ENCODE results near the gene EPHA5.

EPHA5 gene

GRCh38 chr4:65515646-65516045 is 154.6 kb downstream of the EPHA5 start:
- Histone ChIP-seq H3K4me3 (ENCODE audit: low read length) (no peak overlapping the region), H3K4me1 (ENCODE audit: insufficient read depth, low read length) (peaks cover 13% of the 10 kb centered on the region), H2AFZ (ENCODE audit: low read depth, low read length) (no peak overlapping the region), H3K27me3 (ENCODE audit: insufficient read depth, low read length) (no peaks in the 10 kb centered on the region), H3K36me3 (ENCODE audit: insufficient read depth, low read length) (no peaks in the 10 kb centered on the region), H3K9me3 (ENCODE audit: low read length) (no peaks in the 10 kb centered on the region)

GRCh38 chr4:65510976-65511375 is 159.3 kb downstream of the EPHA5 start:
- H3K4me3 ChIP-seq (ENCODE audit: low read length) = no peak overlapping the region
- no peaks in the 10 kb centered on the region for H3K9me3 ChIP-seq (ENCODE audit: low read length)
- no peak overlapping the region for H2AFZ ChIP-seq (ENCODE audit: low read depth, low read length)
- H3K27me3 ChIP-seq (ENCODE audit: insufficient read depth, low read length) = no peaks in the 10 kb centered on the region
- H3K36me3 ChIP-seq (ENCODE audit: insufficient read depth, low read length) = no peaks in the 10 kb centered on the region
- peaks cover 9% of the 10 kb centered on the region for H3K4me1 ChIP-seq (ENCODE audit: insufficient read depth, low read length)

- no peaks in the 10 kb centered on the region for H3K36me3 ChIP-seq (ENCODE audit: insufficient read depth, low read length)
- H3K27me3 ChIP-seq (ENCODE audit: insufficient read depth, low read length) = no peaks in the 10 kb centered on the region
- no peaks in the 10 kb centered on the region for H3K4me1 ChIP-seq (ENCODE audit: insufficient read depth, low read length)
- H3K4me3 ChIP-seq (ENCODE audit: low read length) = no peak overlapping the region
- no peak overlapping the region for H2AFZ ChIP-seq (ENCODE audit: low read depth, low read length)
- H3K9me3 ChIP-seq (ENCODE audit: low read length) = no peaks in the 10 kb centered on the region
These were observed 162.1 kb downstream of the EPHA5 start for GRCh38 chr4:65508168-65508567.

GRCh38 chr4:65502131-65502701 is 168.1 kb downstream of the EPHA5 start:
- Histone ChIP-seq H3K27me3 (ENCODE audit: insufficient read depth, low read length) (no peaks in the 10 kb centered on the region), H3K4me1 (ENCODE audit: insufficient read depth, low read length) (no peaks in the 10 kb centered on the region), H2AFZ (ENCODE audit: low read depth, low read length) (no peak overlapping the region), H3K36me3 (ENCODE audit: insufficient read depth, low read length) (no peaks in the 10 kb centered on the region), H3K4me3 (ENCODE audit: low read length) (no peak overlapping the region), H3K9me3 (ENCODE audit: low read length) (no peaks in the 10 kb centered on the region)

- H3K4me3 ChIP-seq (ENCODE audit: low read length) = no peak overlapping the region
- H2AFZ ChIP-seq (ENCODE audit: low read depth, low read length) = no peak overlapping the region
- no peaks in the 10 kb centered on the region for H3K4me1 ChIP-seq (ENCODE audit: insufficient read depth, low read length)
- no peaks in the 10 kb centered on the region for H3K27me3 ChIP-seq (ENCODE audit: insufficient read depth, low read length)
- H3K9me3 ChIP-seq (ENCODE audit: low read length) = no peaks in the 10 kb centered on the region
- no peaks in the 10 kb centered on the region for H3K36me3 ChIP-seq (ENCODE audit: insufficient read depth, low read length)
These were observed 171.7 kb downstream of the EPHA5 start for GRCh38 chr4:65498606-65499005.

GRCh38 chr4:65495439-65495838 is 174.8 kb downstream of the EPHA5 start:
- no peaks in the 10 kb centered on the region for H3K9me3 ChIP-seq (ENCODE audit: low read length)
- H3K4me3 ChIP-seq (ENCODE audit: low read length) = no peak overlapping the region
- no peaks in the 10 kb centered on the region for H3K36me3 ChIP-seq (ENCODE audit: insufficient read depth, low read length)
- H3K4me1 ChIP-seq (ENCODE audit: insufficient read depth, low read length) = no peaks in the 10 kb centered on the region
- no peaks in the 10 kb centered on the region for H3K27me3 ChIP-seq (ENCODE audit: insufficient read depth, low read length)
- H2AFZ ChIP-seq (ENCODE audit: low read depth, low read length) = no peak overlapping the region

GRCh38 chr4:65482410-65482809 is 187.9 kb downstream of the EPHA5 start:
- H2AFZ ChIP-seq (ENCODE audit: low read depth, low read length) = no peak overlapping the region
- H3K9me3 ChIP-seq (ENCODE audit: low read length) = no peaks in the 10 kb centered on the region
- H3K4me1 ChIP-seq (ENCODE audit: insufficient read depth, low read length) = no peaks in the 10 kb centered on the region
- no peaks in the 10 kb centered on the region for H3K36me3 ChIP-seq (ENCODE audit: insufficient read depth, low read length)
- H3K4me3 ChIP-seq (ENCODE audit: low read length) = no peak overlapping the region
- H3K27me3 ChIP-seq (ENCODE audit: insufficient read depth, low read length) = no peaks in the 10 kb centered on the region

- H3K9me3 ChIP-seq (ENCODE audit: low read length) = no peaks in the 10 kb centered on the region
- H3K4me1 ChIP-seq (ENCODE audit: insufficient read depth, low read length) = no peaks in the 10 kb centered on the region
- H3K36me3 ChIP-seq (ENCODE audit: insufficient read depth, low read length) = no peaks in the 10 kb centered on the region
- H3K4me3 ChIP-seq (ENCODE audit: low read length) = no peak overlapping the region
- H3K27me3 ChIP-seq (ENCODE audit: insufficient read depth, low read length) = no peaks in the 10 kb centered on the region
- H2AFZ ChIP-seq (ENCODE audit: low read depth, low read length) = no peak overlapping the region
These were observed 197.8 kb downstream of the EPHA5 start for GRCh38 chr4:65472531-65472930.

GRCh38 chr4:65467068-65467680 is 203.1 kb downstream of the EPHA5 start:
- no peak overlapping the region for H2AFZ ChIP-seq (ENCODE audit: low read depth, low read length)
- H3K4me3 ChIP-seq (ENCODE audit: low read length) = no peak overlapping the region
- H3K9me3 ChIP-seq (ENCODE audit: low read length) = no peaks in the 10 kb centered on the region
- no peaks in the 10 kb centered on the region for H3K4me1 ChIP-seq (ENCODE audit: insufficient read depth, low read length)
- no peaks in the 10 kb centered on the region for H3K27me3 ChIP-seq (ENCODE audit: insufficient read depth, low read length)
- no peaks in the 10 kb centered on the region for H3K36me3 ChIP-seq (ENCODE audit: insufficient read depth, low read length)

- H3K36me3 ChIP-seq (ENCODE audit: insufficient read depth, low read length) = no peaks in the 10 kb centered on the region
- no peaks in the 10 kb centered on the region for H3K4me1 ChIP-seq (ENCODE audit: insufficient read depth, low read length)
- H3K27me3 ChIP-seq (ENCODE audit: insufficient read depth, low read length) = no peaks in the 10 kb centered on the region
- no peak overlapping the region for H2AFZ ChIP-seq (ENCODE audit: low read depth, low read length)
- H3K4me3 ChIP-seq (ENCODE audit: low read length) = no peak overlapping the region
- H3K9me3 ChIP-seq (ENCODE audit: low read length) = no peaks in the 10 kb centered on the region
These were observed 208.5 kb downstream of the EPHA5 start for GRCh38 chr4:65461781-65462180.

- H3K4me3 ChIP-seq (ENCODE audit: low read length) = no peak overlapping the region
- H3K36me3 ChIP-seq (ENCODE audit: insufficient read depth, low read length) = no peaks in the 10 kb centered on the region
- no peak overlapping the region for H2AFZ ChIP-seq (ENCODE audit: low read depth, low read length)
- no peaks in the 10 kb centered on the region for H3K27me3 ChIP-seq (ENCODE audit: insufficient read depth, low read length)
- H3K9me3 ChIP-seq (ENCODE audit: low read length) = no peaks in the 10 kb centered on the region
- no peaks in the 10 kb centered on the region for H3K4me1 ChIP-seq (ENCODE audit: insufficient read depth, low read length)
These were observed 213.3 kb downstream of the EPHA5 start for GRCh38 chr4:65457011-65457410.

- Histone ChIP-seq H3K4me3 (ENCODE audit: low read length) (no peak overlapping the region), H2AFZ (ENCODE audit: low read depth, low read length) (no peak overlapping the region), H3K27me3 (ENCODE audit: insufficient read depth, low read length) (no peaks in the 10 kb centered on the region), H3K36me3 (ENCODE audit: insufficient read depth, low read length) (no peaks in the 10 kb centered on the region), H3K9me3 (ENCODE audit: low read length) (no peaks in the 10 kb centered on the region), H3K4me1 (ENCODE audit: insufficient read depth, low read length) (no peaks in the 10 kb centered on the region)
These were observed 213.7 kb downstream of the EPHA5 start for GRCh38 chr4:65456579-65456978.

GRCh38 chr4:65453398-65453797 is 216.9 kb downstream of the EPHA5 start:
- Histone ChIP-seq H3K27me3 (ENCODE audit: insufficient read depth, low read length) (no peaks in the 10 kb centered on the region), H3K4me3 (ENCODE audit: low read length) (no peak overlapping the region), H3K36me3 (ENCODE audit: insufficient read depth, low read length) (no peaks in the 10 kb centered on the region), H3K9me3 (ENCODE audit: low read length) (no peaks in the 10 kb centered on the region), H2AFZ (ENCODE audit: low read depth, low read length) (no peak overlapping the region), H3K4me1 (ENCODE audit: insufficient read depth, low read length) (no peaks in the 10 kb centered on the region)

- no peaks in the 10 kb centered on the region for H3K27me3 ChIP-seq (ENCODE audit: insufficient read depth, low read length)
- H3K9me3 ChIP-seq (ENCODE audit: low read length) = no peaks in the 10 kb centered on the region
- no peaks in the 10 kb centered on the region for H3K4me1 ChIP-seq (ENCODE audit: insufficient read depth, low read length)
- H3K36me3 ChIP-seq (ENCODE audit: insufficient read depth, low read length) = no peaks in the 10 kb centered on the region
- H3K4me3 ChIP-seq (ENCODE audit: low read length) = no peak overlapping the region
- H2AFZ ChIP-seq (ENCODE audit: low read depth, low read length) = no peak overlapping the region
These were observed 219.4 kb downstream of the EPHA5 start for GRCh38 chr4:65450899-65451298.
